ENCODE measurements around the gene NTM. TPM values are rescaled to one million over a fixed set of nuclear protein-coding genes. Genes with fewer than 3 reads are reported as not detected.

NTM gene
- total and polyA plus RNA-seq, 12 donors, result 0.26 to 11.5 (median 4.0) TPM

GRCh38 chr11:132251061-132251460 lies 880.6 kb downstream of the NTM start:
- Histone ChIP-seq H3K4me3 (no peak overlapping the region), H3K4me1 (replicated peaks in 1 of 2) (no peaks in the 10 kb centered on the region), H3K36me3 (replicated peaks in 1 of 2) (no peaks in the 10 kb centered on the region), H3K27me3 (no peaks in the 10 kb centered on the region), H3K27ac (no peak overlapping the region), H3K9me3 (replicated peaks in 1 of 3) (no peaks in the 10 kb centered on the region)
- intact Hi-C loops (cut with DNase I), result no loop called here
- 83 to 100% (median 86%) methylated on average over 1 of the region's 1 CpG for WGBS, 4 donors
- no peak for DNase-seq
- TF ChIP-seq, protein P1, sequence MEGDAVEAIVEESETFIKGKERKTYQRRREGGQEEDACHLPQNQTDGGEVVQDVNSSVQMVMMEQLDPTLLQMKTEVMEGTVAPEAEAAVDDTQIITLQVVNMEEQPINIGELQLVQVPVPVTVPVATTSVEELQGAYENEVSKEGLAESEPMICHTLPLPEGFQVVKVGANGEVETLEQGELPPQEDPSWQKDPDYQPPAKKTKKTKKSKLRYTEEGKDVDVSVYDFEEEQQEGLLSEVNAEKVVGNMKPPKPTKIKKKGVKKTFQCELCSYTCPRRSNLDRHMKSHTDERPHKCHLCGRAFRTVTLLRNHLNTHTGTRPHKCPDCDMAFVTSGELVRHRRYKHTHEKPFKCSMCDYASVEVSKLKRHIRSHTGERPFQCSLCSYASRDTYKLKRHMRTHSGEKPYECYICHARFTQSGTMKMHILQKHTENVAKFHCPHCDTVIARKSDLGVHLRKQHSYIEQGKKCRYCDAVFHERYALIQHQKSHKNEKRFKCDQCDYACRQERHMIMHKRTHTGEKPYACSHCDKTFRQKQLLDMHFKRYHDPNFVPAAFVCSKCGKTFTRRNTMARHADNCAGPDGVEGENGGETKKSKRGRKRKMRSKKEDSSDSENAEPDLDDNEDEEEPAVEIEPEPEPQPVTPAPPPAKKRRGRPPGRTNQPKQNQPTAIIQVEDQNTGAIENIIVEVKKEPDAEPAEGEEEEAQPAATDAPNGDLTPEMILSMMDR (IDR thresholded peaks at IDR 0.05), result no peak
- TF ChIP-seq POLR2A (IDR thresholded peaks at IDR 0.05), result no peak

DNA sequence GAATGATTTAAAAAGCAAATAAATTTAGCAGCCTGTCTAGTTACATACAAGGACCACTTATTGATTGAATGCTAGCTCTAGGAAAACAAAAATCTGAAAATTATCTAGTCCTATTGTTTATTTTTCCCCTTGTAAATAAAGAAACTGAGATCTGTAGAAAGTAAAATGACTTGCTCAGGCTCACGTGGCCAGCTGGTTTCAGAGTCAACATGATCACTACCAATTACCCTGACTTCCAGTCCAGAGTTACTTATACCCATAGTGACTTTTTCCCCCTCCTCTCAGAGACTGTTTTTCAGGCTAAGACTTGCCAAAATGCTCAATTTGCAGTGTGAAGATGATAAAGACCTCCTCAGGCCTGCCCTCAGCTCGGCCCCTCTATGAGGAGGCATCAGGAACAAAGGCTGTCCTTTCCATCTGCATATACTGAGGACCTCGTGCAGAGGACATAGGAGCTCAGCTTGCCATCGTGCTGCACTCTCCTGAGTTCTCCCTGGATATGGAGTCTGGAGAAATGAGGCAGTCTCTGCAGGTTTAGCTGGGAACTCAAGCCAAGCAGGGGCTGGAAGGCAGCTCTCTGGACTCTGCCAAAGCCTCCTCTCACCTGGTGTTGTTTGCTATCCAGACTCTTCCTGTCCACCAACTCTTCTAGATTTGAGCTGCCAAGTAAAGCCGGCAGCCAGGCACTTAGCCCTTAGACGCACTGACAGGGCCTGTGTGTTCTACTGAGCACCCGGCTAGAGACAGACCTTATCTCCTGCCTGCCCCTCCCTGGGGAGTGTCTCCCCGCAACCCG lies 883.3 kb downstream of the NTM start:
- Histone ChIP-seq H3K27ac (no peak overlapping the region), H3K4me1 (replicated peaks in 1 of 2) (no peaks in the 10 kb centered on the region), H3K36me3 (replicated peaks in 1 of 2) (no peaks in the 10 kb centered on the region), H3K27me3 (no peaks in the 10 kb centered on the region), H3K4me3 (no peak overlapping the region), H3K9me3 (replicated peaks in 1 of 3) (no peaks in the 10 kb centered on the region)
- 82 to 85% (median 83%) methylated on average over 9 of the region's 9 CpGs for WGBS, 4 donors
- intact Hi-C loops (cut with DNase I), result no loop called here
- TF ChIP-seq POLR2A (IDR thresholded peaks at IDR 0.05), result no peak
- TF ChIP-seq, protein P1 (IDR thresholded peaks at IDR 0.05), result no peak
- DNase-seq, result no peak

- TF ChIP-seq, protein P1 (IDR thresholded peaks at IDR 0.05), result no peak
- TF ChIP-seq POLR2A (IDR thresholded peaks at IDR 0.05), result no peak
- intact Hi-C loops (cut with DNase I), result no loop called here
Measured at GRCh38 chr11:132254906-132255305, 884.5 kb downstream of the NTM start.

DNA sequence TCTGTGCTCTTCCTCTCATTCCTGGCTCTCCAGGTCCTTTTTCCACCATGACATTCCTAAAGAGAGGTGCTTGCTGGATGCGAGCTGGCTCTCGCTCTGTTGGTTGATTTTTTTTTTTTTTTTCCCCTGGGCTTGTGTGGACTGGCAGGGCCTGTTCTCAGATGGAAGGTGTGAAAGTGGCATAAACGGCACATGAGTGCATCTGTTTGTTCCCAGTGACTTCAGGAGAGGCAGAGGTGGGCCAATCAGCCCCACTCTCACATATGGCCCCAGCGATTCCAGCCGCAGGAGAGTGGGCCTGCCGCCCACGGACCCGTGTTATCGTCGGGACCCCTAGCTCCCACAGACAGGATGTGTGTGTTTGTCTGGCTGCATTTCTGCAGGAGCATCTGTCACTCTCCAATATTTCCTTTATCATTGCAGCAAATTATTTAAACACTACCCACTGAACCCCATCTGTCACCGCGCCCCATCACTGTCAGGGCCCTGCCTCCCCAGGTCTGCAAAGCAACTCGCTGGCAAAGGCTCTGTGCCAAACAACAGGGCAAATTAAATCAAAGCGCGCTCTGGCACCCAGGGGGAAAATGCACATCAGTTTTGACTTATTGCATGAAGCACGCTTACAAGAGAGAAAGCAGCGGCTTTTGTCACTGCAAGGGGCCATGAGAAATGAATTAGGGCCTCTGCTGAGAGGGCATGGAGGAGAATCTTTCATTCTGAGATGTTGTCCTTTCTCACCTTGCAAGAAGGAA lies 886.3 kb downstream of the NTM start:
- Histone ChIP-seq H3K27me3 (no peaks in the 10 kb centered on the region), H3K4me1 (replicated peaks in 1 of 2) (no peaks in the 10 kb centered on the region), H3K4me3 (no peak overlapping the region), H3K27ac (no peak overlapping the region), H3K36me3 (replicated peaks in 1 of 2) (no peaks in the 10 kb centered on the region), H3K9me3 (replicated peaks in 1 of 3) (no peaks in the 10 kb centered on the region)
- 77 to 81% (median 79%) methylated on average over 17 of the region's 17 CpGs for WGBS, 4 donors
- intact Hi-C loops (cut with DNase I), result no loop called here
- no peak for TF ChIP-seq POLR2A (IDR thresholded peaks at IDR 0.05)
- TF ChIP-seq, protein P1 (IDR thresholded peaks at IDR 0.05), result no peak
- DNase-seq, result no peak

More at GRCh38 chr11:132254906-132255305, 884.5 kb downstream of the NTM start:
- H3K27me3 ChIP-seq, result no peaks in the 10 kb centered on the region
- H3K36me3 ChIP-seq (replicated peaks in 1 of 2), result no peaks in the 10 kb centered on the region
- H3K9me3 ChIP-seq (replicated peaks in 1 of 3), result no peaks in the 10 kb centered on the region
- 77 to 88% (median 81%) methylated on average over 1 of the region's 1 CpG for WGBS, 4 donors
- H3K27ac ChIP-seq, result no peak overlapping the region
- no peak overlapping the region for H3K4me3 ChIP-seq
- H3K4me1 ChIP-seq (replicated peaks in 1 of 2), result no peaks in the 10 kb centered on the region
- no peak for DNase-seq

All from adrenal gland (tissue), 12 donors.